Measurements from ENCODE around the gene MGLL.

MGLL gene

DNA sequence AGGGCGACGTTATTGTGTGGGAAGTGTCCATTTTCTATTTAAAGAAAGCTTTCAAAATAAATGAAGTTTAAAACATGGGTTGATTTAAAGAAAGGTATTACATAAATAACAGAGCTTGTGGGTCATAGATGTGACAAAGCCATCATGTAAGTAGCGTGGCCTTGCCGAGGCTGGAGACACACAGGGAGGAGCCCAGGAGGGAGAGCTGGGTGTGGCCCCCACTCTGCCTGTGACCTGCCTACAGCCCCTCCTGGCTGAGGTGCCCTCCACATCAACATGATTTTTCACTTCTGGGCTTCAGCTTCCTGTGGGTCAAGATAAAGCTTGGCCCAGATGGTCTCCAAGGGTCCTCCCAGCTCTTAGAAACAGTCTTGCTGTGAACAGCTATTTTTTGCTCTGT lies 12.5 kb upstream of the MGLL start:
- DNase-seq: no peak

DNA sequence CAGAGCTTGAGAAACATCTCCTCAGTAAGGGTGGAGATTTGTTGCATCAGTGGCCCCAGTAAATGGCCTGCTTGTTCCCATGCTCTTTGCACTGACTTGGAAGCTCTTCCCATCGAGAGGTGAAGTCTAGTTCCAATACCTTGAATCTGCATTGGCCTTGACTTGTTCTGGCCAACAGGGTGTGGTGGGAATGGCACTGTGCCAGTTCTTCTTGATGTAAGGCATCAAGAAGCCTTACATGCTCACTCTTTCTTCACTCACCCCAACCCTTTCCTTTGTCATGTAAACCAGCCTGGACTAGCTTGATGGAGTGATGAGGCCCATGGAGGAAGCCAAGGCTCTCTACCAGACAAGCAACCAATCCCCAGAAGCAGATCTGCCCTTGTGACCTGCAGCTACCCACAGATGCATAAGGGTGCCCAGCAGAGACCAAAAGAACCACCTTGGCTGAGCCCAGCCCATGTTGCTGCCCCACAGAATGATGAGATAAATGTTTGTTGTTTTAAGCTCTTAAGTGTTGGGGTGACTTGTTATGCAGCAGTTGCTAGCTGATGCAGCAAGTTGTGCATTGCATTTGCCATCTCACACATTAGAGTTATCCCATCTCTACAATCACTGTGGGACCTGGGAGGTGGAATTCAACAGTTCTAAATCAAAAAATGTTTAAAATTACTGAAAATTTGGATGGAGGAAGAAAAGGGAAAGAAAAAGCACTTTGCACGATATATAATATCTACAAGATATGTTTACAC lies 11.1 kb upstream of the MGLL start:
- DNase-seq: no peak

DNA sequence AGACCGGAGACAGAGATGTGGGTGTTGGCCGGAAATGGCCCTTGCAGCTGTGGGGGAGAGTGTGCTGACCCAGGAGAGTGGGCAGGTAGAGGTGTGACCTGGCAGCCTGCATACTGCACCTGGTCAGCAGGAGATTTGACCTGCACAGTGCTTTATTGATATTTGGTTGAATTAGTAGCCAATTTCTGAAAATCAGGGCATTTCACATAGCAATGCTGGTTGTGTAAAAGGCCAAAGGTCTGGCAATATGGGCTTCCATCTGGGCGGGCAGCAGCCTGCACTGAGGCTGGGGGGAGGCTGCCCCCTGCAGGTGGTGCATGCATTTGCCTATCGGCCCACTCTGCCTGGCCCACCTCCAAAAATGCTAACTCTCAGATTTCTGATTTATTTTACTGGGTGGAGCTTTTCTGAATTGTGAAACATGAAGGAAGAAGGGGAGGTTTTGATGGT lies 9.4 kb upstream of the MGLL start:
- DNase-seq: peak; percentile 42

DNA sequence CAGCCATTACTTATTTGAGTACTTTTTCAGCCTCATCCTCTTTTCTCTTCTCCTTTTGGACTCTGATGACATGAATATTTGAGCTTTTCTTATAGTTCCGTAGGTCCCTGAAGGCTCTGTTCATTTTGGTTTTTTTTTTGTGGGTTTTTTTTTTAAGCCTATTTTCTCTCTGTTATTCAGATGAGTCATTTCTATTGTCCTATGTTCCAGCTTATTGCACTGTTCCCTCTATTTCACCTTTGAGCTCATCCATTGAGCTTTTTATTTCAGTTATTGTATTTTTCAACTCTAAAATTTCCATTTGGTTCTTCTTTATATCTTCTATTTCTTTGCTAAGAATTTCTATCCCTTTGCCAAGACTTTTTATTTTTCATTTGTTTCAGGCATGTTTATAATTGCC lies 7.2 kb upstream of the MGLL start:
- no peak for DNase-seq

DNA sequence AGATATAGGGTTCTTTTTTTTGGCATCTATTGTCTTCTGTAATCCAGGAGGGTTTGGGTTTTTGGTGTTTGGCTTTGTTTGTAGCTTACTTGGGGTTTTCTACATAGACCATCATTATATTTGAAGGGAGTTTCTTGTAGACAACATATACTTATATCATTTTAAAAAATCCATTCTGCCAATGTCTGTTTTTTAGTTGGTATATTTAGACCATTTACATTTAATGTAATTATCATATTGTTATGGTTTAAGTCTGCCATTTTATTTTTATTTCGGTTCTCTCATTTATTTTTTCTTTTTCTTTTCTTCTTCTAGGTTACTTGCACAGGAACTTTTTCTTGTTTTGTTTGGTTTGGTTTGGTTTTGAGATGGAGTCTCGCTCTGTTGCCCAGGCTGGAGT lies 5.5 kb upstream of the MGLL start:
- DNase-seq: no peak

DNA sequence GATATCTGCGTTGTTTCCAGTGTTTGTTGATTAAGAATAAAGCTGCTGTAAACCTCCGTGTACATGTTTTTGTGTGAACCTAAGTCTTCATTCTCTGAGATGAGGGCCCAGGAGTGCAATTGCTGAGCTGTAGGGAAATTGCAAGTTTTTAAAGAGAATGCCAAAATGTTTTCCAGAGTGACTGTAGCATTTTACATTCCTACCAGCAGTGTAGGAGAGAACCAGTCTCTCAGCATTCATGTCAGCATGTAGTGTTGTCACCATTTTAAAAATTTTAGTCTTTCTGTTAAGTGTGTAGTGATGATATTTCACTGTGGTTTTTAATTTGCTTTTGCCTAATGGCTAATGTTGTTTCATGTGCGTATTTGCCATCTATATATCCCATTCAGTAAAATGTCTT lies 3.4 kb upstream of the MGLL start:
- no peak for DNase-seq

DNA sequence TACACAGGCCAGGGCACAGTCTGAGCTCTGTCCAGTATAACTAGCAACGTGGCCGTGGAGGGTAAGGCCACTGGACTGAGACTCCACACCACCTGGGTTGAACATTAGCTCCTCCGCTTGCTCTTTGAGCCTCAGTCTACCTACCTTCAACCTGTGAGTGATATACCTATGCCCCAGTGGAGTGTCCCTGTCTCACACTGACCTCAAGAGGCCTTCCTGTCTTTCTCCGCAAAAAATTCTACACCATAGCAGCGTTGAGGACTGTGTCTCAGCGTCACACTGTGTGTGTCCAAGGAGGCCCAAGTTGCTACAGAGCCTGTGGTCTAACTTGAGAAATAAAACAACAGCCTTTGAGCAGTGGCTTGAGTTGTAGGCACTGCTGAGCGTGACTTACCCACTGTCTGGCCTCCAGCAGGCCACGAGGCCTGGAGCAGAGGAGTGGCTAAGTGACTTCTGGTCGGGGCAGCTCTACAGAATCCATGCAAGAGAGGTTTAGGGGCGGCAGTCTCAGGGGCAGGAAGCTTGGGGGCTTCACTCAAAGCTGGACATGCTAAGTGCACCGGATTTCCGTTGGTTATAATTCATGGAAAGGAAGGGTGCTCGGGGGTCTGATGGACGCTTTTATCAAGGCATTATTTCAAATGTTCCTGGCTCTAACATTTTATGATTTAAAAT lies 2.0 kb upstream of the MGLL start:
- no peak for DNase-seq

DNA sequence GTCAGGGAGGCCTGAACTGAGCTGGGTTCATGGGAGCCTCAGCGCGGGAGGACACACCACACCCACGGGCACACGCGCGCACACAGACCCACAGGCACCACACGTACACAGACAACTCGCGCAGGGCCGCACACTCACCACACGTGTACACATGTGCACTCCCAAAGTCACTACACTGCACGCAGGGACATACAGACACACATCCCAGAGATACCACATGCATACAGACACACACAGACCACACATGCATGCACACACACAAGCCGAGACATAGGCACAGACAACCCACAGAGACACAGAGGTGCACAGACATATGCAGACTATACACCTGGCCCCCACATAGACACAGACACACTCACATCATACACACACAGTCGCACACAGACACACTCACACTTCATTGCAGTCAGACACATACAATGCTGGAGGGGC lies 1.1 kb upstream of the MGLL start:
- no peak for DNase-seq

DNA sequence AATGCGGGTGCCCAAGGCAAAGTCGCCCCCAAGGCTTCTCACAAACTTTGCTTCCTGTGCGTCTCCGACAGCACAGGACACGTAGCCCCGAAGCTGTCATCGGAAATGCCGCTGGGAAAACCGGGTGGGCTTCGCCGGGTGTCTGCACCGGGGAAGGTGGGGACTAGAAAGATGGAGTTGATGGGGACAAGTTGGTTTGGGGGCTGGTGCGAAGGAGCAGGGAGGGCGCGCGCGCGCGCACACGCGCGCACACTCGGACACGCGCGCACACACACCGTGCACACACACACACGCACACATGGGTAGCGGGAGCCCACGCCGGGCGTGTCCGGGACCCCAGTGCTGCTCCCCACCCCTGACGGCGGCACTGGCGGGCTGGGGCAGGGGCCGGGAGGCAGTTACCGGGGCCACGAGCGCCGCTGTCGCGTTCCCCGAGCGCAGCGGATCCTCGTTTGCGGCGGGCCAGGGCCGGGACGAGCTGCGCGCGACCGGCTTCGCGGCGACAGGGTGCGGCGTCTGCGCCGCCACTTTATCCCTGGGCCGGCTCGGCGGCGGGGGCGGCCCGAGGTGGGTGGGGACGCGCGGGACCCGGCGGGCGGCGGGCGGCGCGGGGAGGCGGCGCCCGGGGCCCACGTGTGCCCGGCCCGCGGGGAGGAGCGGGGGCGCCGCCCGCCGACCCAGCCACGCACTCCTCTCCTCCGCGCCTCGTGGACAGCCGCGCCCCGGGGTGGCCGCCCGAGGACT lies 539 bp upstream of the MGLL start:
- DNase-seq: peak; percentile 34

DNA sequence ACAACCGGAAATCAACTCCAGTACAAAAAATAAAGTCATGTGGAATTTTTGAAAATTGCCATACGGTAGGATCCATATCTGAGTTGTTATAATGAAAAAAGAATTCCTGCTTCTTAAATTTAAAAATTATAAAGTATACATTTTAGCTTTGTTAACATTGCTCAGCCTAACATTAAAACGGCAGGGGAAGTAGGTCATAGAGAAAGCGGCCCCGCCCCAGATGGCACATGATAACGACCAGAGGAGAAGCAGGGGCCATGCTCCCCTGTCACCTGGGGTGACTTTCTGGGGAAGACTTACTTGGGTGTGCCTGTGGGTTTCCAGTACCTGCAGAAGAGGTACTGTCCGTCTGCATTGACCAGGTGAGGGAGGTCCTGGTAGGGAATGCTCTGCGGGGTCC lies 921 bp downstream of the MGLL start:
- DNase-seq: no peak

DNA sequence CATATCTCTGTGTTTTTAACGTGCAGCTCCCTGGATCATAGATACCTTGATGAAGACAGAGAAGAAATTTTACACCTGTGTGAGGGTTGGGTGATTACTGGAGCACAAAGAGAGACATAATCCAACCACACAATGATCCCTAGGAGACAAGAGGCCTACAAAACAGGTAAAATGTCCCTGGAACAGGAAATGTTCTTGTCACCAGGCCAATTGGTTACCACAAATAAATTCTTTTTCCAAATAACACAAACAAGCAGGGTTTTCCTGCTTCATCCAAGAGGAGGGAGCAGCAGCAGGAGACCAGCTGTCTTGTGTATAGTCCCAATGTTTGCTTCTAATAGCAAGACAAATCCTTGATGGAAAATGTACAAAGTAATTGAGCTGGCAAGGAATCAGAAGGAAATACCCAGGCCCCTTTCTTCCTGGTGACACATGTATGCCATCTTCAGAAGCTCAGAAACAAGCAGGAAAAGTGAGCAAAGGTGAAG lies 1.4 kb downstream of the MGLL start:
- no peak for DNase-seq

DNA sequence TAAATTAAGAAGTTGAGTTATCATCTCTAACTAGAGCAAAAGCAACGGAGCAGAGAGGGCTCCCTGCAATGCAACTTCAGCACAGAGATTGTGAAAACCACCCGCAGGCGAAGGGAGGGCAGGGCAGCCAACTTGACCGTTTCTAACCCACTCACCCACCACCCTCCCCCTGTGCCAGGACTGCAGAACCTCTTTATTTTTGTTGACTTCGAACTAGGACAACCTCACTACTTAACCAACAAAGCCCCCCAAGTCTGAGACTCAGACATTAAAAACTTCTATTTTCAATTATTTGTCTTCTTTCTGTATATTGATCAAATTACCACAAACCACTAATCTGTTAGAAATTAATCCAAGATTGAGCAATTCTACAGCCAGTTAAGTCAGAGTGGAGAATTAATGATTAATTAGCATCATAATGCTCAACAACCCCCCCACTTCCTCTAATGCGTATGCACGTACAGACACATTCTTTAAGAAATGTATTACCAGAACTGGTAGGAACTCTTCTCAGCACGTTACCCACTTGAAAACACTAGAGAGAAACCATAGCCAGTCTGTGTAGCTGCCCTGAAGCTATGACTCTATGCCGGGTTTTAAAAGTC lies 2.0 kb downstream of the MGLL start:
- peak; percentile 43 for DNase-seq

DNA sequence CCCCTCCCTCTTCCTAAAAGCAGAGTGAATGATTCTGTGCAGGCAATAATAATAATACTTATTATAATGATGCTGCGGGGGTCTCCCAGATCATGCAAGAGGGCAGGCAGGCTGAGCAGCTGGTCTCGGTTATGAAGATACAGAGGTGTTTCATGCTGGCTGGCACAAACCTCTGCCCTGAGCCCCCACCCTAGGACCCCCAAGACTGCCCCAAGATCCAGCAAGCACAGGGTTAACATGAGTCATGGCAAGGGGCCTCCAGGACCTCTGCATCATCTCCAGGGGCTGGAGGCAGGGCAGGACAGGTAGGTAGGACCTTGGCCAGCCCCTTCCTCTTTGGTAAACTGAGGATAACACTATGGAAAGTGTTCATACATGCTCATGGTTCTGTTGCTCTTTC lies 2.7 kb downstream of the MGLL start:
- DNase-seq: no peak

DNA sequence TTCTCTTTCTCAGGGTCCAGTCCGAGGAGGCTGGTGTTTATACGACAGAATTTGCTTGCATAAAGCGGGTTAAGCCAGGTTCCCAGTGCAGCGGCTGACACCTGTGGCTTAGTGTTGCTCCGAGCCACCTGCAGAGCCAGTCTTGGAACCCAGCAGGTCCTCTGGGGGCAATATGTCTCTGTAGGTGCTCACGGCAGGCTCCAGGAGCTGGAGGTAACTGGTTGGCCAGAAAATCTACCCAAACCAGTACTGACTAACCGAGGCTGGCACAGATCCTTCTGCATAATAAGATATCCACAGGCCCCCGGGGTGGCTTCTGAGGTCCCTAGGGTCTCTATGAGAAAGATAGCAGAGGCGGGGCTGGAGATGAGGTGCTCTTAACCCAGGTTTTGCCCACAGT lies 3.2 kb downstream of the MGLL start:
- no peak for DNase-seq

DNA sequence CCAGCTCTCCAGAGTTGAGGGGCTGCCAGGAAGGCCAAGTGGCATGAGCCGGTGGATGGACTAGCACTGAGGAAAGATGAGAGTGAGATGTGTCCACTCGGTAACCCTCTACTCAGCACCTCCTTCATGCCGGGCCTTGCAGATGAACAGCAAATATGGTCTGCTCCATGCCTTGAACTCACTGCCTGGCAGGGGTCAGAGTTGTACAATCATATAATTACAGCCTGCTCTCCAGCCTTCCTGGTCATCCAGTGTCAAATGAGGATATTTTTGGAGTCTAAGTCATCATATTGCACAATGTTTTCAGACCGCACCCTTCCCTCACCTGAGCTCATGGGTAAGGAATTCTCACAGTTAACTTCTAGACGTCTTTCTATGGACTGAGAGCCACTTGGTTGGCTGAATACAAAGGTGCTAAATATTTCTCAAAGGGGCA lies 4.9 kb downstream of the MGLL start:
- peak; percentile 57 for DNase-seq

DNA sequence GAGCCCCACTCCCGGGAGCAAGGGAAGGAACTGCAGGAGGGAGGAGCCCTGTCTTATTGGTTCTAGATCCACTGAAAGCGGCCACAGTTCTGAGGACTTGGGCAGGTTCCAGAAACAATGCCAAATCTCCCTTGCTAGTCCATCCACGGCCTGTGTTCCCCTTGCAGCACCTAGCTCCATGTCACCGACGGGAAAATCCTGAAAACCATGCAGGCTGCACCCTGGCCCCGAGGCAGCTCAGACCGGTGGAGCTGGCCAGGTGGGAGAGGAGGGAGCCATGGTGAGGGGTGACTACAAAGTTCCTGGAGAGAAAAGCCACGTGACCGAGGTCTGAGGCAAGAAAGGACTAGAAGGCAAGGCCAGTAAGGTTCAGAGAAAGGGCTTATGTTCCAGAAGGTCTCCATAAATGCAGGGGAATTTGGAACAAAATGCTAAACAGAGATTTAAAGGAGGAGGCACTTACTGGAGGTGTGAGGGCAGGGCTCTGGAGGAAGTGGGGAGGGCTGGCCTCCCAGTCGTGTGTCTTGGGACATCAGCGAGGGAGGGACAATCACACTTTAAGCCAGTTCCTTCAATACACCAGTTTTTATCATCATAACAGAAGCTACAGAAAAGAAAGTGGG lies 5.4 kb downstream of the MGLL start:
- no peak for DNase-seq

DNA sequence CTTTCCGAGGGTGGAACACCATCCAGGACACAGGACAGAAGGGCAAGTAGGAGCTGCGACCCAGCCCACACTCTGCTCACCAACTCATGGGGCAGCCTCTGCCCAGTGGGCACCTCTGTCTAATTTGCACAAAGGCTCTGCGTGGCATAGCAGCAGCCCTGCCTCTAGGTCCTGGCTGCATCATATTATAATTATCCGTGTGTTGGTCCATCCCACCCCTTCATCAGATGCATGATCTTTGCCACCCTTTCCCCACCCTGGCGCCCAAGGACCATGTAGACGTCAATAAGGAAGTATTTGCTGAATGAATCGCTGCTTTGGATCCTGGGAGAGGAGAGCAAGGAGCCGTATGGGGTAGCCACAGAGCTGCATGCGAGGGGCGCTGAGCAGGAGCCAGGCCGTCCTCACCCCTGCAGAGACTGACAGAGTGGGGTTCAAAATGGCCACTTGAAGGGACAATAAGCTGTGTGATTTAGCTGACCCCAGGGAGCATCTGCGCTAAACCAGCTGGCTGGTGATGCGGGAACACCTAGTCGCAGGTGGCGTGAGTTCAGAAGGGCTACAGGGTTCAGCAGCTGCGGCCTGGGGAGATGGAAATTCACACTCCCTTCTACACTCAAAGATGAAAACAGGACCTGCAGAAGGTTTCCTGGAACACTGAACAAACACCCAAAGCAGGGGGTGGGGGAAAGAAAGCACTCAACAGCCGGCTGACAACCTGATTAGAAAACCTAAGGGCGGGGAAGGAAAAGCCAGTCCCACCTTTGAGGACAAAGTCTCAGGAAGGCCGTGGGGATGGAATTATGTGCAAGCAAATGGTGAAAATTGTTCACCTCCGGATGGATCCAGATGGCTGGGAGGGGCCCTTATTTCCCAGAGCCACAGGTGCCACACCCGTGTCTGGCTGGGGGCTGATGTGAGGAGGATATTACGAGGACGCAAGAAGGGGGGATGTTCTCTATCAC lies 6.4 kb downstream of the MGLL start:
- DNase-seq: no peak

DNA sequence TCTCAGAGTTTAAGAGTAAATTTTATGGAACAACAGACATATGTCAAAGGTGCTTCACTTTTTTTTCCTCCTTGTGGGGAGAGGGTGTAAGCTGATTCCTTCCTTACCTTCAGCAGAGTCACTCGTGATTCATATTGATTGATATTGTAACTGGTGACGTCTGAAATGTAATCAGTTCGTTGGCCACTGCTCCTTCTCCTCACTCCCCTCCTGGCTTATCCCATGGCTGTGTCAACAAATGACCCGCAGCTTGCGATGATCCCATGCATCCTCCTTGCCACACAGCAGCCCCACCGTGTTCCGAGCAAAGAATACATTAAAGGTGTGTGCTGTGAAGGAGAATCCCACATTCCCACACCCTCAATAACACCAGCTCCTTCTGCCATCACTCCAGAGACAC lies 7.3 kb downstream of the MGLL start:
- DNase-seq: no peak

DNA sequence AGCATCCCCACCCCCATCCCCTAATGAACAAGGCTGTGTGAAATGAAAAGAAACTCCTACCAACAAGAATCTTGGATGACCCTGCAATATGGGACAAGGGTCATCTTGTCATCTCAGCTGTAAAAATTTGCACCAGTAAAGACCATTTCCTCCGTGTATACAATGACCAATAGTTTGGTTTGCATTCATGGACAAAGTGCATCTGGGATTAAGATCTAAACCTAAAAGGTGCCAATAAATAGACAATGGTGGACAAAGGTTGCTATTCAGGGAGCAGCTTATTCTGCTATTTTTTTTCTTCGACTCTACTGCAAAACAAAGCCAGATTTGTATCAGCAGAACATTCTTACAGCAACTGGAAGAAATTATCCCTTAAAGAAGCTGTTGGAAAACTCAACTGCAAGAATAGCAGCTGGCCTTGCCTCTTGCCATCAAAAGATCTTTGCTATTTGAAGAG lies 8.0 kb downstream of the MGLL start:
- no peak for DNase-seq

DNA sequence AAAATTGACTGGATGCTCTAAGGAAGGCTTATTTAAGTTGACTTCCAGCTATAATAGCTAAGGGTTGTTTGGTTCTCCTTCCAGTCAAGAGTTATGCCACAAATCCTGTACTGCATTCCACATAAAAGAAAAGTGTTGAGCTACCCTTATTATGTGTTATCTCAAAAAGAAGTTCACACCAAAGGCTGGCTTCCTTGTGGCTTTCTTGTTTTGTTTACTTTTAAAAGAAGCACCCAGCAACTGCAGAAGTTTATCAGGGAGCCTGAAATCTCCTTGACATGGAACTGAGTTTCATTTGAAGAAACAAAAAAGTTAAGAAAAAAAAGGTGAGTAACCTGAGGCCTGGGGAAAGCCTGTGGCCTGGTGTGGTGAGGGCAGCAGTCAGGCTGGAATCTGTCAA lies 10.2 kb downstream of the MGLL start:
- DNase-seq: no peak

DNA sequence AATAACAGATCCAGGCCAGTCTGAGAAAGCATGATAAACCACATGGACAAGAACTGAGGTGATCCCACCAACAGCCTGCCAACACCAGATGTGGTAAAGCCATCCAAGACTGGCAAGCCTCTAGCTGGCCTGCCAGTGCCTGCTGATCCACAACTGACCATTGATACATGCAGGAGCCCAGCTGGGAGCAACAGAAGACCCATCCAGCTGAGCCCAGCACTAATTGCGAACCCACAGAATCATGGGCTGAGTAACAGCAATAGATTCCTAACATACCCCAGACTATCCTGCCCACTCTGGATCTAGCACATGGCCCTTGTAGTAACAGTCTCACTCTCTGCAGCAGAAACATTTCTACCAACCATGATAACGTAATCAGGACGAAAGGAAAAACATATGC lies 10.6 kb downstream of the MGLL start:
- DNase-seq: no peak

Data from fibroblast of skin of scalp (primary cell).